Prostate gland (tissue), 2 donors: Measurements from ENCODE around the gene TMEM144. TPM values are rescaled to one million over a fixed set of nuclear protein-coding genes. Genes with fewer than 3 reads are reported as not detected.

ENCODE experiments used
- DNase-seq: peaks from one replicate; pipeline ENCODE4 v3.0.0-alpha.2; 2019; ENCODE audit warnings: low spot score
- H3K27ac ChIP-seq, 2 donors: fragments of 200-600 bp; sonication (generic); 2 replicates each; pipeline ENCODE4 v1.5.1; 2017 to 2019
- H3K27me3 ChIP-seq: fragments of 200-600 bp; sonication (generic); replicated peaks from 2 replicates; pipeline ENCODE4 v1.5.1; 2019; ENCODE audit not compliant: insufficient read depth
- H3K36me3 ChIP-seq, 2 donors: fragments of 200-600 bp; sonication (generic); 1 replicate in 1 of 2; 2 replicates in 1 of 2; pipeline versions ENCODE4 v1.5.1 to v1.8.1; 2017 to 2019
- H3K4me1 ChIP-seq: fragments of 200-600 bp; sonication (generic); replicated peaks from 2 replicates; pipeline ENCODE4 v1.5.1; 2019
- H3K4me3 ChIP-seq, 2 donors: fragments of 200-600 bp; sonication (generic); 2 replicates each; pipeline ENCODE4 v1.5.1; 2017 to 2019
- H3K9me3 ChIP-seq: fragments of 200-600 bp; sonication (generic); 2 replicates; pipeline ENCODE4 v1.5.1; 2017
- POLR2A ChIP-seq: fragments of 450-650 bp; IDR thresholded peaks from one replicate; pipeline ENCODE4 v1.6.1; 2016; ENCODE audit warnings: antibody characterized with exemption, mild to moderate bottlenecking
- POLR2AphosphoS5 ChIP-seq: sonication (generic); formaldehyde crosslinking; IDR thresholded peaks from one replicate; pipeline ENCODE4 v1.6.1; 2017; ENCODE audit warnings: antibody characterized with exemption
- WGBS: methylation state at CpG from one replicate; pipeline ENCODE4 v1.1.5; 2018; 5-methylcytosine and 5-hydroxymethylcytosine counted together
- intact Hi-C: fragments of 100-400 bp; cut with DNase I; formaldehyde crosslinking; loops from one replicate; pipeline ENCODE4 v1.14.2; 2022
- total RNA-seq, 2 donors: library from RNA; depleted of rRNA; stranded (reverse); fragments of >200 nt; gene quantifications; one replicate each; pipeline ENCODE4 v1.1.0, GENCODE V29; 2016
- TF ChIP-seq, protein P1 (sequence below), 4 experiments: fragments of 200-600 bp in 2 of 4; fragments of 450-650 bp in 2 of 4; sonication (generic) in 2 of 4; IDR thresholded peaks; 1 replicate in 3 of 4; 2 replicates in 1 of 4; pipeline ENCODE4 v1.5.1; 2016 to 2019; ENCODE audit warnings: antibody characterized with exemption in 4 of 4, mild to moderate bottlenecking in 2 of 4, moderate library complexity in 2 of 4

Gene TMEM144
- total RNA-seq, 2 donors from 2014 or later: 7.5 to 8.1 TPM

DNA sequence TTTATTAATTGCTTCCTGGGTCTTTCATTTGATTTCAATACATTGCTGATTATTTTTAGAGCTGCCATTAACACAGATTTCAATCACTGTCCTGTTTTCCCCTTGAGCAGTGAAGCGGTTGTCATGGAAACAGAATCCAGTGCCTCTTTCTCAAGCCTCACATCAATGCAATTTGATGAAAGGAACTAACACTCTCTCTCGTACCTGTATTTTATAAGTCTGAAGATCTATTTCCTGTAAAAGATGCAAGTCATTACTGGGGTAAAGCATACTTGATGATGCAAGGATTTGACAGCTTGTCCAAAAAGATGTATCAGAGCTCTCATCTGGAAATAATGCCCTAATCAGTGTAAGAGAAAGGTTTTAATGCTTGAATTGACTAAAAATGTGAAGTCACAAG, 19.6 kb upstream of the TMEM144 start:
- 87% methylated on average over 2 of the region's 2 CpGs for WGBS
- no peaks in the 10 kb centered on the region for H3K27me3 ChIP-seq
- intact Hi-C loops: no loop called here
- no peak for DNase-seq
- H3K36me3 ChIP-seq: no peaks in the 10 kb centered on the region
- no peak overlapping the region for H3K4me3 ChIP-seq
- no peaks in the 10 kb centered on the region for H3K4me1 ChIP-seq
- no peaks in the 10 kb centered on the region for H3K9me3 ChIP-seq
- no peak overlapping the region for H3K27ac ChIP-seq
- TF ChIP-seq, protein P1, sequence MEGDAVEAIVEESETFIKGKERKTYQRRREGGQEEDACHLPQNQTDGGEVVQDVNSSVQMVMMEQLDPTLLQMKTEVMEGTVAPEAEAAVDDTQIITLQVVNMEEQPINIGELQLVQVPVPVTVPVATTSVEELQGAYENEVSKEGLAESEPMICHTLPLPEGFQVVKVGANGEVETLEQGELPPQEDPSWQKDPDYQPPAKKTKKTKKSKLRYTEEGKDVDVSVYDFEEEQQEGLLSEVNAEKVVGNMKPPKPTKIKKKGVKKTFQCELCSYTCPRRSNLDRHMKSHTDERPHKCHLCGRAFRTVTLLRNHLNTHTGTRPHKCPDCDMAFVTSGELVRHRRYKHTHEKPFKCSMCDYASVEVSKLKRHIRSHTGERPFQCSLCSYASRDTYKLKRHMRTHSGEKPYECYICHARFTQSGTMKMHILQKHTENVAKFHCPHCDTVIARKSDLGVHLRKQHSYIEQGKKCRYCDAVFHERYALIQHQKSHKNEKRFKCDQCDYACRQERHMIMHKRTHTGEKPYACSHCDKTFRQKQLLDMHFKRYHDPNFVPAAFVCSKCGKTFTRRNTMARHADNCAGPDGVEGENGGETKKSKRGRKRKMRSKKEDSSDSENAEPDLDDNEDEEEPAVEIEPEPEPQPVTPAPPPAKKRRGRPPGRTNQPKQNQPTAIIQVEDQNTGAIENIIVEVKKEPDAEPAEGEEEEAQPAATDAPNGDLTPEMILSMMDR (IDR thresholded peaks at IDR 0.05): no peak
- TF ChIP-seq POLR2A: no peak
- TF ChIP-seq POLR2AphosphoS5: no peak

DNA sequence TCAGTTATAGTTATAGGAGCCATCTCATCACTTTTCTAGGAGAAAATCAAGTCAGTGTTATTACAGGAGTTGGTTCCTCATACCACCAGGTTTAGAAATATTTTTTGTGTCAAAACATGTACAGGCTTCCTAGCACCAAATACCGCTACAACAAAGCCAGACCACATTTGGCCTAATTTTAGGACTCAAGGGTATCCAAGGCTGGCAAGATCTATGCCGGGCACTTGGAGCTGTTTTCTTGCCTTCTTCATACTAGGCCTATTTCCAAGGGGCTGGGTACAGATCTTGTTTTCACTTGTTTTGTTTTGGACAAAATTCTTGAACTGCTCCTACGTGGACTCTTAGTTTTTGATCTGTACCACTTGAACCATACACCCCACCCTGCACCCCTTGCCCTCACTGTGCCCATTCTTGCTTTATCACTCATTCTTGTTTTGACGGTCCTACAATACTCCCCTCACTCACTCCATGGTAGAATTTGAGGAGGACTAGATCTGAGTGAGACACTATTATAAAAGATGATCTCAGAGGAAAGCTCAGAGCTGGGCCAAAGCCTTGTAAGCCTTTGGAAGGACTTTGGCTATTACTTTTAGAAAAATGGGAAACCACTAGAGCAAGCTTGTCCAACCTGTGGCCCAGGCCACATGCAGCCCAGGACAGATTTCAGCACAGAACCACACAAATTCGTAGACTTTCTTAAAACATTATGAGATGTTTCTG, 17.7 kb upstream of the TMEM144 start:
- no peaks in the 10 kb centered on the region for H3K36me3 ChIP-seq
- H3K4me1 ChIP-seq: no peaks in the 10 kb centered on the region
- 49% methylated on average over 5 of the region's 5 CpGs for WGBS
- no peak overlapping the region for H3K4me3 ChIP-seq
- TF ChIP-seq, protein P1 (IDR thresholded peaks at IDR 0.05): no peak
- TF ChIP-seq POLR2AphosphoS5 (peak; percentile 28), POLR2A (no peak)
- intact Hi-C loops: no loop called here
- H3K27ac ChIP-seq: peak overlapping the region; percentile 16 to 33
- no peaks in the 10 kb centered on the region for H3K9me3 ChIP-seq
- H3K27me3 ChIP-seq: no peaks in the 10 kb centered on the region
- peak; percentile 51 for DNase-seq

GRCh38 chr4:158193171-158193749, 17.0 kb upstream of the TMEM144 start:
- no peak for DNase-seq
- intact Hi-C loops: no loop called here
- peak overlapping the region; percentile 16 to 33 for H3K27ac ChIP-seq
- no peaks in the 10 kb centered on the region for H3K9me3 ChIP-seq
- 55% methylated on average over 3 of the region's 3 CpGs for WGBS
- TF ChIP-seq, protein P1 (IDR thresholded peaks at IDR 0.05): peak in 2 of 4 experiments; percentile 52 to 57
- no peak for TF ChIP-seq POLR2AphosphoS5
- no peaks in the 10 kb centered on the region for H3K36me3 ChIP-seq
- no peaks in the 10 kb centered on the region for H3K27me3 ChIP-seq
- no peak overlapping the region for H3K4me3 ChIP-seq
- H3K4me1 ChIP-seq: no peaks in the 10 kb centered on the region

GRCh38 chr4:158195297-158195696, 15.0 kb upstream of the TMEM144 start:
- Histone ChIP-seq H3K9me3 (no peaks in the 10 kb centered on the region), H3K36me3 (no peaks in the 10 kb centered on the region), H3K4me1 (no peaks in the 10 kb centered on the region), H3K27me3 (no peaks in the 10 kb centered on the region), H3K4me3 (no peak overlapping the region), H3K27ac (no peak overlapping the region)
- TF ChIP-seq, protein P1 (IDR thresholded peaks at IDR 0.05): no peak
- TF ChIP-seq POLR2AphosphoS5 (no peak), POLR2A (no peak)
- intact Hi-C loops: no loop called here
- WGBS: 38% methylated on average over 1 of the region's 1 CpG
- no peak for DNase-seq
